Measurements from ENCODE around the gene RNF39. TPM values are rescaled to one million over a fixed set of nuclear protein-coding genes. Genes with fewer than 3 reads are reported as not detected.

RNF39 gene
- total and polyA plus RNA-seq, 2 donors (not counting 3 experiments of a cell fraction or from before 2014, with no cell fraction given): not detected

GRCh38 chr6:30042914-30043313 is 32.7 kb downstream of the RNF39 start:
- POLR2A ChIA-PET: no interaction called here
- FAIRE-seq (no peak), DNase-seq (ENCODE audit: low read depth, low spot score) (no peak)
- no peak overlapping the region for H2AFZ ChIP-seq (ENCODE audit: low read depth, low read length)
- H3K9me3 ChIP-seq (replicated peaks; ENCODE audit: control insufficient read depth, insufficient read depth, low read length): no peaks in the 10 kb centered on the region
- H3K36me3 ChIP-seq (ENCODE audit: control insufficient read depth in 2 of 2, extremely low read depth in 1 of 2, insufficient read depth in 2 of 2, low read length in 2 of 2): no peaks in the 10 kb centered on the region
- no peaks in the 10 kb centered on the region for H4K20me1 ChIP-seq (replicated peaks; ENCODE audit: control insufficient read depth, extremely low read depth, insufficient read depth, low read length)
- TF ChIP-seq FOS (IDR thresholded peaks at IDR 0.05; ENCODE audit: borderline replicate concordance, insufficient read depth, low read length) (no peak), JUN (IDR thresholded peaks at IDR 0.05; ENCODE audit: borderline replicate concordance, insufficient read depth, insufficient read length, low read depth) (no peak), POLR2AphosphoS5 (IDR thresholded peaks at IDR 0.05; ENCODE audit: insufficient read depth, low read depth, low read length) (no peak), EZH2 (IDR thresholded peaks at IDR 0.05; ENCODE audit: borderline replicate concordance, low read depth, low read length, severe bottlenecking) (no peak), MYC (IDR thresholded peaks at IDR 0.05; ENCODE audit: low read depth, low read length) (no peak), GATA2 (IDR thresholded peaks at IDR 0.05; ENCODE audit: insufficient read depth, insufficient read length, low read depth, low read length) (no peak), POLR2A (IDR thresholded peaks at IDR 0.05; ENCODE audit: low read depth, low read length) (no peak)
- TF ChIP-seq, protein P1, sequence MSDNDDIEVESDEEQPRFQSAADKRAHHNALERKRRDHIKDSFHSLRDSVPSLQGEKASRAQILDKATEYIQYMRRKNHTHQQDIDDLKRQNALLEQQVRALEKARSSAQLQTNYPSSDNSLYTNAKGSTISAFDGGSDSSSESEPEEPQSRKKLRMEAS (IDR thresholded peaks at IDR 0.05; ENCODE audit: insufficient read depth, insufficient read length): no peak
- TF ChIP-seq, protein P2, sequence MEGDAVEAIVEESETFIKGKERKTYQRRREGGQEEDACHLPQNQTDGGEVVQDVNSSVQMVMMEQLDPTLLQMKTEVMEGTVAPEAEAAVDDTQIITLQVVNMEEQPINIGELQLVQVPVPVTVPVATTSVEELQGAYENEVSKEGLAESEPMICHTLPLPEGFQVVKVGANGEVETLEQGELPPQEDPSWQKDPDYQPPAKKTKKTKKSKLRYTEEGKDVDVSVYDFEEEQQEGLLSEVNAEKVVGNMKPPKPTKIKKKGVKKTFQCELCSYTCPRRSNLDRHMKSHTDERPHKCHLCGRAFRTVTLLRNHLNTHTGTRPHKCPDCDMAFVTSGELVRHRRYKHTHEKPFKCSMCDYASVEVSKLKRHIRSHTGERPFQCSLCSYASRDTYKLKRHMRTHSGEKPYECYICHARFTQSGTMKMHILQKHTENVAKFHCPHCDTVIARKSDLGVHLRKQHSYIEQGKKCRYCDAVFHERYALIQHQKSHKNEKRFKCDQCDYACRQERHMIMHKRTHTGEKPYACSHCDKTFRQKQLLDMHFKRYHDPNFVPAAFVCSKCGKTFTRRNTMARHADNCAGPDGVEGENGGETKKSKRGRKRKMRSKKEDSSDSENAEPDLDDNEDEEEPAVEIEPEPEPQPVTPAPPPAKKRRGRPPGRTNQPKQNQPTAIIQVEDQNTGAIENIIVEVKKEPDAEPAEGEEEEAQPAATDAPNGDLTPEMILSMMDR (IDR thresholded peaks at IDR 0.05; ENCODE audit: extremely low read depth in 1 of 2, insufficient read depth in 1 of 2, low read depth in 1 of 2, low read length in 2 of 2): no peak
- H3K4me2 ChIP-seq (ENCODE audit: insufficient read depth, low read length): no peak overlapping the region
- no peaks in the 10 kb centered on the region for H3K9me1 ChIP-seq (replicated peaks; ENCODE audit: control insufficient read depth, extremely low read depth, insufficient read depth, low read length)
- dilution Hi-C loops (cut with MboI; ENCODE audit: extremely low pct_ligation_motif_present, low sequenced_read_pairs) (no loop called here), intact Hi-C loops (cut with micrococcal nuclease) (no loop called here)
- CTCF ChIA-PET: no interaction called here
- H3K4me1 ChIP-seq (ENCODE audit: control insufficient read depth, extremely low read depth, insufficient read depth, low read length): no peaks in the 10 kb centered on the region
- H3K4me3 ChIP-seq (replicated peaks in 1 of 3; ENCODE audit: insufficient read depth in 1 of 3, low read depth in 1 of 3, low read length in 3 of 3): no peak overlapping the region
- BruUV-seq (replicated peaks): no TSS peak
- H3K9ac ChIP-seq (replicated peaks; ENCODE audit: extremely low read depth, insufficient read depth, low read length): no peak overlapping the region
- H3K27ac ChIP-seq (ENCODE audit: insufficient read depth, low read depth, low read length): no peak overlapping the region
- no peaks in the 10 kb centered on the region for H3K27me3 ChIP-seq (ENCODE audit: control insufficient read depth in 2 of 2, insufficient read depth in 2 of 2, low read length in 2 of 2)
- H3K79me2 ChIP-seq (ENCODE audit: control insufficient read depth, insufficient read depth, low read length): no peaks in the 10 kb centered on the region
